Measurements from ENCODE around the gene WDR77. TPM values are rescaled to one million over a fixed set of nuclear protein-coding genes. Genes with fewer than 3 reads are reported as not detected.

Gene WDR77
- total and polyA plus RNA-seq, 5 donors from 2014 or later: 15.7 to 36.9 (median 34.3) TPM

GRCh38 chr1:111412839-111413238, 36.2 kb downstream of the WDR77 start:
- H3K4me3 ChIP-seq (ENCODE audit: low read depth, low read length): no peak overlapping the region

GRCh38 chr1:111407301-111407700, 41.8 kb downstream of the WDR77 start:
- DNase-seq (no peak), ATAC-seq (ENCODE audit: low read depth in 2 of 2) (no peak)
- no peaks in the 10 kb centered on the region for H3K9me3 Mint-ChIP-seq
- H3K36me3 Mint-ChIP-seq: no peaks in the 10 kb centered on the region
- peaks cover 11 to 43% (median 27%) of the 10 kb centered on the region in 4 donors for H3K4me1 Mint-ChIP-seq
- no peaks in the 10 kb centered on the region for H3K27me3 ChIP-seq (ENCODE audit: control insufficient read depth, insufficient read depth, low read length)
- H3K27ac Mint-ChIP-seq: peak overlapping the region in 2 of 3 donors; percentile 81 to 82
- H3K36me3 ChIP-seq (ENCODE audit: control insufficient read depth, insufficient read depth, low read length): no peaks in the 10 kb centered on the region
- no peaks in the 10 kb centered on the region for H3K9me3 ChIP-seq (ENCODE audit: control insufficient read depth in 2 of 2, low read length in 2 of 2)
- peaks cover 10% of the 10 kb centered on the region for H3K27me3 Mint-ChIP-seq
- peaks cover 15% of the 10 kb centered on the region for H3K4me1 ChIP-seq (ENCODE audit: control insufficient read depth, insufficient read depth, low read length, poor library complexity, severe bottlenecking)
- H3K4me3 Mint-ChIP-seq: peak overlapping the region in 1 of 4 donors; percentile 4
- no peak overlapping the region for H3K27ac ChIP-seq (ENCODE audit: insufficient read depth, low read length, poor library complexity, severe bottlenecking)
- H3K4me3 ChIP-seq (ENCODE audit: low read depth, low read length): no peak overlapping the region

More at GRCh38 chr1:111412839-111413238, 36.2 kb downstream of the WDR77 start:
- Mint-ChIP-seq H3K4me3 (no peak overlapping the region), H3K9me3 (no peaks in the 10 kb centered on the region), H3K27me3 (peaks cover 10% of the 10 kb centered on the region), H3K4me1 (peaks cover 0 to 6% (median under 1%) of the 10 kb centered on the region in 4 donors), H3K36me3 (peaks cover 24% of the 10 kb centered on the region), H3K27ac (no peak overlapping the region)
- DNase-seq (no peak), ATAC-seq (ENCODE audit: low read depth in 2 of 2) (no peak)
- Histone ChIP-seq H3K27me3 (ENCODE audit: control insufficient read depth, insufficient read depth, low read length) (no peaks in the 10 kb centered on the region), H3K4me1 (ENCODE audit: control insufficient read depth, insufficient read depth, low read length, poor library complexity, severe bottlenecking) (no peaks in the 10 kb centered on the region), H3K9me3 (ENCODE audit: control insufficient read depth in 2 of 2, low read length in 2 of 2) (no peaks in the 10 kb centered on the region), H3K27ac (ENCODE audit: insufficient read depth, low read length, poor library complexity, severe bottlenecking) (no peak overlapping the region), H3K36me3 (ENCODE audit: control insufficient read depth, insufficient read depth, low read length) (peaks cover 6% of the 10 kb centered on the region)

GRCh38 chr1:111406321-111406768, 42.7 kb downstream of the WDR77 start:
- Mint-ChIP-seq H3K27me3 (peaks cover 16% of the 10 kb centered on the region), H3K4me1 (peaks cover 11 to 48% (median 27%) of the 10 kb centered on the region in 4 donors), H3K4me3 (peak overlapping the region; percentile 2 to 70 (median 42)), H3K36me3 (no peaks in the 10 kb centered on the region), H3K27ac (peak overlapping the region; percentile 37 to 82 (median 50)), H3K9me3 (no peaks in the 10 kb centered on the region)
- peaks cover 1% of the 10 kb centered on the region for H3K27me3 ChIP-seq (ENCODE audit: control insufficient read depth, insufficient read depth, low read length)
- peaks cover 16% of the 10 kb centered on the region for H3K4me1 ChIP-seq (ENCODE audit: control insufficient read depth, insufficient read depth, low read length, poor library complexity, severe bottlenecking)
- peak; percentile 97 for ATAC-seq (ENCODE audit: low read depth in 2 of 2)
- H3K4me3 ChIP-seq (ENCODE audit: low read depth, low read length): peak overlapping the region; percentile 76
- peak overlapping the region; percentile 21 for H3K27ac ChIP-seq (ENCODE audit: insufficient read depth, low read length, poor library complexity, severe bottlenecking)
- no peaks in the 10 kb centered on the region for H3K9me3 ChIP-seq (ENCODE audit: control insufficient read depth in 2 of 2, low read length in 2 of 2)
- DNase-seq: peak; percentile 4 to 80 (median 40)
- H3K36me3 ChIP-seq (ENCODE audit: control insufficient read depth, insufficient read depth, low read length): no peaks in the 10 kb centered on the region

- Mint-ChIP-seq H3K4me3 (no peak overlapping the region), H3K36me3 (no peaks in the 10 kb centered on the region), H3K27me3 (peaks cover 16% of the 10 kb centered on the region), H3K27ac (peak overlapping the region in 1 of 3 donors; percentile 5), H3K4me1 (peaks cover 11 to 54% (median 30%) of the 10 kb centered on the region in 4 donors), H3K9me3 (no peaks in the 10 kb centered on the region)
- peaks cover 16% of the 10 kb centered on the region for H3K4me1 ChIP-seq (ENCODE audit: control insufficient read depth, insufficient read depth, low read length, poor library complexity, severe bottlenecking)
- H3K27me3 ChIP-seq (ENCODE audit: control insufficient read depth, insufficient read depth, low read length): peaks cover 3% of the 10 kb centered on the region
- no peak overlapping the region for H3K27ac ChIP-seq (ENCODE audit: insufficient read depth, low read length, poor library complexity, severe bottlenecking)
- no peak for DNase-seq
- H3K9me3 ChIP-seq (ENCODE audit: control insufficient read depth in 2 of 2, low read length in 2 of 2): no peaks in the 10 kb centered on the region
- H3K4me3 ChIP-seq (ENCODE audit: low read depth, low read length): no peak overlapping the region
- no peak for ATAC-seq (ENCODE audit: low read depth in 2 of 2)
- H3K36me3 ChIP-seq (ENCODE audit: control insufficient read depth, insufficient read depth, low read length): no peaks in the 10 kb centered on the region
Measured at GRCh38 chr1:111404588-111404987, 44.5 kb downstream of the WDR77 start.

- H3K27ac Mint-ChIP-seq: peak overlapping the region in 1 of 3 donors; percentile 39
- no peak overlapping the region for H3K4me3 ChIP-seq (ENCODE audit: low read depth, low read length)
- H3K27me3 Mint-ChIP-seq: peaks cover 31% of the 10 kb centered on the region
- peak overlapping the region in 1 of 4 donors; percentile 35 for H3K4me3 Mint-ChIP-seq
- H3K36me3 ChIP-seq (ENCODE audit: control insufficient read depth, insufficient read depth, low read length): no peaks in the 10 kb centered on the region
- peak in 1 of 3 donors; percentile 8 for DNase-seq
- H3K36me3 Mint-ChIP-seq: no peaks in the 10 kb centered on the region
- no peak overlapping the region for H3K27ac ChIP-seq (ENCODE audit: insufficient read depth, low read length, poor library complexity, severe bottlenecking)
- H3K4me1 Mint-ChIP-seq: peaks cover 9 to 51% (median 26%) of the 10 kb centered on the region in 4 donors
- peaks cover 0 to 5% (median 0%) of the 10 kb centered on the region in 7 donors for H3K9me3 Mint-ChIP-seq
- H3K4me1 ChIP-seq (ENCODE audit: control insufficient read depth, insufficient read depth, low read length, poor library complexity, severe bottlenecking): peaks cover 16% of the 10 kb centered on the region
- peaks cover 0 to 2% of the 10 kb centered on the region in 2 experiments for H3K9me3 ChIP-seq (ENCODE audit: control insufficient read depth in 2 of 2, low read length in 2 of 2)
- H3K27me3 ChIP-seq (ENCODE audit: control insufficient read depth, insufficient read depth, low read length): peaks cover 3% of the 10 kb centered on the region
- no peak for ATAC-seq (ENCODE audit: low read depth in 2 of 2)
Measured at GRCh38 chr1:111402083-111402482, 47.0 kb downstream of the WDR77 start.

- Mint-ChIP-seq H3K36me3 (no peaks in the 10 kb centered on the region), H3K27me3 (peaks cover 42% of the 10 kb centered on the region), H3K27ac (peak overlapping the region in 1 of 3 donors; percentile 62), H3K4me3 (no peak overlapping the region), H3K9me3 (peaks cover 0 to 5% (median 0%) of the 10 kb centered on the region in 7 donors), H3K4me1 (peaks cover 0 to 30% (median 8%) of the 10 kb centered on the region in 4 donors)
- DNase-seq (peak; percentile 30 to 50 (median 33)), ATAC-seq (ENCODE audit: low read depth in 2 of 2) (no peak)
- peaks cover 0 to 2% of the 10 kb centered on the region in 2 experiments for H3K9me3 ChIP-seq (ENCODE audit: control insufficient read depth in 2 of 2, low read length in 2 of 2)
- peaks cover 4% of the 10 kb centered on the region for H3K4me1 ChIP-seq (ENCODE audit: control insufficient read depth, insufficient read depth, low read length, poor library complexity, severe bottlenecking)
- no peak overlapping the region for H3K27ac ChIP-seq (ENCODE audit: insufficient read depth, low read length, poor library complexity, severe bottlenecking)
- H3K4me3 ChIP-seq (ENCODE audit: low read depth, low read length): no peak overlapping the region
- peaks cover 3% of the 10 kb centered on the region for H3K27me3 ChIP-seq (ENCODE audit: control insufficient read depth, insufficient read depth, low read length)
- H3K36me3 ChIP-seq (ENCODE audit: control insufficient read depth, insufficient read depth, low read length): no peaks in the 10 kb centered on the region
Measured at GRCh38 chr1:111399792-111400610, 49.1 kb downstream of the WDR77 start.

- DNase-seq (no peak), ATAC-seq (ENCODE audit: low read depth in 2 of 2) (no peak)
- Mint-ChIP-seq H3K4me3 (no peak overlapping the region), H3K36me3 (no peaks in the 10 kb centered on the region), H3K27me3 (peaks cover 44% of the 10 kb centered on the region), H3K9me3 (no peaks in the 10 kb centered on the region), H3K4me1 (no peaks in the 10 kb centered on the region), H3K27ac (no peak overlapping the region)
- Histone ChIP-seq H3K4me1 (ENCODE audit: control insufficient read depth, insufficient read depth, low read length, poor library complexity, severe bottlenecking) (no peaks in the 10 kb centered on the region), H3K36me3 (ENCODE audit: control insufficient read depth, insufficient read depth, low read length) (no peaks in the 10 kb centered on the region), H3K9me3 (ENCODE audit: control insufficient read depth in 2 of 2, low read length in 2 of 2) (no peaks in the 10 kb centered on the region), H3K27me3 (ENCODE audit: control insufficient read depth, insufficient read depth, low read length) (peaks cover 4% of the 10 kb centered on the region), H3K4me3 (ENCODE audit: low read depth, low read length) (no peak overlapping the region), H3K27ac (ENCODE audit: insufficient read depth, low read length, poor library complexity, severe bottlenecking) (no peak overlapping the region)
Measured at GRCh38 chr1:111392460-111392945, 56.6 kb downstream of the WDR77 start.
